Skeletal muscle satellite cell (primary cell): ENCODE results near the gene MLLT6.

Experiments
- H3K27me3 ChIP-seq: 2 replicates; pipeline ENCODE4 v1.7.0; 2013; ENCODE audit warnings: low read length; ENCODE audit not compliant: control insufficient read depth, insufficient read depth
- H3K36me3 ChIP-seq: 2 replicates; pipeline ENCODE4 v1.7.0; 2013; ENCODE audit warnings: mild to moderate bottlenecking, control low read depth, low read length; ENCODE audit not compliant: insufficient read depth
- H3K4me1 ChIP-seq: 2 replicates; pipeline ENCODE4 v1.7.0; 2013; ENCODE audit warnings: low read length; ENCODE audit not compliant: control insufficient read depth, insufficient read depth
- H3K4me2 ChIP-seq: 2 replicates; pipeline ENCODE4 v1.7.0; 2013; ENCODE audit warnings: mild to moderate bottlenecking, low read length
- H3K4me3 ChIP-seq: 2 replicates; pipeline ENCODE4 v1.7.0; 2013; ENCODE audit warnings: low read length
- H3K9ac ChIP-seq: 2 replicates; pipeline ENCODE4 v1.7.0; 2013; ENCODE audit warnings: mild to moderate bottlenecking, low read depth, low read length, moderate library complexity
- H3K9me3 ChIP-seq: replicated peaks from 2 replicates; pipeline ENCODE4 v1.7.0; 2013; ENCODE audit warnings: mild to moderate bottlenecking, control low read depth, low read length

Gene MLLT6

DNA sequence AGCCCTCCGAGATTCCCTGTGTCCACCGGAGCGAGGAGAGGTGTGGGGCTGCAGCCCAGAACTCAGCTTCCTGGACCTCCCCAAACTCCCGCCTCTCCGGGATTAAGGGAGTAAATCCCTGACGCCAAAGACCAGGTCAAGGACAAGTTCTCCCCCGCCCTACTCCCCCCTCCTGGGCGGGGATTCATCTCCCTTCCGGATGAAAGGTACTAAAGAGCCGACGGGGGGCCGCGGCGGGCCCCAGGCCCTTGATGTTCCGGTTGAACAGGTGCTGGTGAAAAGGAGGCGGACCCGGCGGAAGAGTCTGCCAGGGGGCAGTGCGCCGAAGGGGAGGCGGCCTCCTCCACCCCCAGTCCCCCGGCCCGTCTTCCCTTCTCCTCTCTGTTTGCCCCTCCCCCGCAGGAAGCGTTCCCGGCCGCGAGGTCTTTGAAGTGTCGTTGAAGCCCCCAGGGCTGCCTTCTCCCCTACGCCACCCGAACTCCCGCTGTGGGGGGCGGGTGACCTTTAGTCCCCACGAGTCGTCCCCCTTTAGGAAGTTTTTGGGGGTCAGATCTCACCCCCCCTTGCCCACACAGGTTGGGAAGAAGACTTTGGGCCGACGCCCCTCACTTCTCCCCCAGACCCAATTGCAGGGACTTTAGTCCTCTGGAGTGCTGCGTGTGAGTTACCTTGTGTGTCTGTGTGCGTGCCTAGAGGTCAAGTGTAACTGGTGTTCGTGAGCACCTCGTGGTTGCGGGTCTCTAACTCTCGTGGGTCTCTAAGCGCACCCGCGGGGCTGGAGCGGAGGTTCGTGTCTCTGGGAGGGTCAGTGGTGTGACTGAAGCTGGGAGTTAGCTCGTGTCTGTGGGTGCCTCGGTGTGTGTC lies 1.1 kb upstream of the MLLT6 start:
- Histone ChIP-seq H3K4me1 (peaks cover 39% of the 10 kb centered on the region), H3K36me3 (peaks cover 2% of the 10 kb centered on the region), H3K9ac (peak overlapping the region; percentile 86), H3K27me3 (no peaks in the 10 kb centered on the region), H3K4me2 (peak overlapping the region; percentile 84), H3K4me3 (peak overlapping the region; percentile 74), H3K9me3 (no peaks in the 10 kb centered on the region)

DNA sequence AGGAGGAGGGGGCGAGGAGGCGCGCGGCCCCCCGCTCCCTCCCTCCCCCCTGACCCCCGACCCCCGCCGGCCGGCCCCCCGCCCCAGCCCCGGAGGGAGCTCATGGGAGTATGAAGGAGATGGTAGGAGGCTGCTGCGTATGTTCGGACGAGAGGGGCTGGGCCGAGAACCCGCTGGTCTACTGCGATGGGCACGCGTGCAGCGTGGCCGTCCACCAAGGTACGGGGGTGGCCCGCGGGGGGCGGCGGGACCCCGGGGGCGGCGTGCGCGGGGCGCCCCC lies 390 bp downstream of the MLLT6 start:
- Histone ChIP-seq H3K9ac (peak overlapping the region; percentile 77), H3K4me3 (peak overlapping the region; percentile 74), H3K4me1 (peaks cover 39% of the 10 kb centered on the region), H3K36me3 (peaks cover 14% of the 10 kb centered on the region), H3K4me2 (peak overlapping the region; percentile 95), H3K27me3 (no peaks in the 10 kb centered on the region), H3K9me3 (no peaks in the 10 kb centered on the region)

GRCh38 chr17:38705803-38706504 lies 881 bp downstream of the MLLT6 start:
- Histone ChIP-seq H3K9ac (peak overlapping the region; percentile 77), H3K4me1 (peaks cover 39% of the 10 kb centered on the region), H3K27me3 (no peaks in the 10 kb centered on the region), H3K9me3 (no peaks in the 10 kb centered on the region), H3K36me3 (peaks cover 14% of the 10 kb centered on the region), H3K4me2 (peak overlapping the region; percentile 95), H3K4me3 (peak overlapping the region; percentile 74)

- Histone ChIP-seq H3K4me1 (peaks cover 36% of the 10 kb centered on the region), H3K9ac (peak overlapping the region; percentile 77), H3K4me3 (peak overlapping the region; percentile 74), H3K9me3 (no peaks in the 10 kb centered on the region), H3K27me3 (no peaks in the 10 kb centered on the region), H3K36me3 (peaks cover 14% of the 10 kb centered on the region), H3K4me2 (peak overlapping the region; percentile 95)
Measured at GRCh38 chr17:38706505-38707216, 1.6 kb downstream of the MLLT6 start.

- no peak overlapping the region for H3K9ac ChIP-seq
- H3K4me2 ChIP-seq, result no peak overlapping the region
- peaks cover 31% of the 10 kb centered on the region for H3K4me1 ChIP-seq
- no peaks in the 10 kb centered on the region for H3K27me3 ChIP-seq
- H3K4me3 ChIP-seq, result no peak overlapping the region
- H3K36me3 ChIP-seq, result peaks cover 14% of the 10 kb centered on the region
- H3K9me3 ChIP-seq, result no peaks in the 10 kb centered on the region
Measured at GRCh38 chr17:38707678-38708351, 2.7 kb downstream of the MLLT6 start.

DNA sequence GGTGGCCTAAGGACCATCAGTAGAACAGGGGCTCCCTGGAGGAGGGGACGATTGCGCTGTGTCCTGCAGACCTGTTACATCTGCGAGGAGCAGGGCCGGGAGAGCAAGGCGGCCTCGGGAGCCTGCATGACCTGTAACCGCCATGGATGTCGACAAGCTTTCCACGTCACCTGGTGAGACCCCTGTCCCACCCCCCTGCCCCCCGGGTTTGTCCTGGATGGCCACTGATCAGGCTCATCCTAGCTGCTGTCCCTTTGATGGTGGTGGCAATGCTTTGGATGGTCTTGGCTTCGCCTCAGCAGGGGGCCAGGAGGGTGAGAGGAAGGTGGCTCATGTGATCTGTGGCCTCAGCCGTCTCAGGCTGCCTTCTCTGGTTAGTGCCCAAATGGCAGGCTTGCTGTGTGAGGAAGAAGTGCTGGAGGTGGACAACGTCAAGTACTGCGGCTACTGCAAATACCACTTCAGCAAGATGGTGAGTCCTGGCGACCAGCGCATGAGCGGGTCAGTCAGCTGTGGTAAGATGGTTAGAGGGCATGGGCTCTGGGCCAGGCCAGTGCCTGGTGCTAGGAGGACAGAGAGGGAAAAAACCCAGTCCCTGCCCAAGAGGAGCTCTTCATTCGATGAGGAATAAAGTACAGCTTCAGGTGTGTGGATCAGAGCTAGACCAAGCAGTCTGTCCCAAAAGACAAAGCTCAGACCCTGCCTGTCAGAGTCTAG lies 4.2 kb downstream of the MLLT6 start:
- Histone ChIP-seq H3K4me1 (peaks cover 17% of the 10 kb centered on the region), H3K4me2 (no peak overlapping the region), H3K27me3 (no peaks in the 10 kb centered on the region), H3K9ac (no peak overlapping the region), H3K4me3 (no peak overlapping the region), H3K9me3 (no peaks in the 10 kb centered on the region), H3K36me3 (peaks cover 25% of the 10 kb centered on the region)

DNA sequence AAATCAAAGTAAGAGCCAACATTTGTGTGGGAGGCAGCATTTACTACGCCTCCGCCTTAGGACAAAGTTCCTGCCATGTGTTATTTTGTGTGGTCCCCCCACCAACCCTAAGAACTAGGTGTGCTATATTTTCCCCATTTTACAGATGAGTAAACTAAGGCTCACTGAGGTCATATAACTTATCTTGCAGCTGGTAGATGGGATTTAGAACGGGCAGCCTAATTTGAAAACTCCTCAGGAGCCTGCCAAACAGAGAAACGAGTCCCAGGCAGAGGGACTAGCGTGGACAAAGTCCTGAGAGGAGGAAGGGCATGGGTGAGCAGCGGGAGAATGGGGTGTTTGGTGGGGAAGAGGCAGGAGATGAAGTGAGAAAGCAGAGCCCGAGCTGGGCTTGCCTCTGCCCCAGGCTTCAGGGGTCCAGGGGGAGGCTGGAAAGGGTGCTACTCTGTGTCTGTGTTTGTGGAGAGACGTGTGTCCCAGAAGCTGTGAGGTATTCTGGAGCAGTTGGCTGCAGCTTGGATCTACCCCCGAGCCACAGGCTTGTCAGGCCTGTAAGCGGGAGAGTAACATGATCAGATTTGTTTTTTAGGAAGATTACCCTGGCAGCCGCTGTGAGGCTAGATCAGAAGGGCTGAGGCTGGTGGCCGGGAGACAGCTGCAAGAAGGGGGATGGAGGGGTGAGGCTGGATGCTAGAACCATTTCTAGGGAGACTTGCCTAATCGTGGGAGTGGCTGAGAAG lies 5.0 kb downstream of the MLLT6 start:
- no peak overlapping the region for H3K4me2 ChIP-seq
- peaks cover 11% of the 10 kb centered on the region for H3K4me1 ChIP-seq
- H3K36me3 ChIP-seq, result peaks cover 25% of the 10 kb centered on the region
- no peaks in the 10 kb centered on the region for H3K9me3 ChIP-seq
- H3K9ac ChIP-seq, result no peak overlapping the region
- H3K4me3 ChIP-seq, result no peak overlapping the region
- no peaks in the 10 kb centered on the region for H3K27me3 ChIP-seq

- H3K27me3 ChIP-seq, result no peaks in the 10 kb centered on the region
- H3K4me3 ChIP-seq, result no peak overlapping the region
- peaks cover 25% of the 10 kb centered on the region for H3K36me3 ChIP-seq
- H3K4me2 ChIP-seq, result no peak overlapping the region
- H3K9ac ChIP-seq, result no peak overlapping the region
- peaks cover 11% of the 10 kb centered on the region for H3K4me1 ChIP-seq
- no peaks in the 10 kb centered on the region for H3K9me3 ChIP-seq
Measured at GRCh38 chr17:38710604-38710962, 5.5 kb downstream of the MLLT6 start.

DNA sequence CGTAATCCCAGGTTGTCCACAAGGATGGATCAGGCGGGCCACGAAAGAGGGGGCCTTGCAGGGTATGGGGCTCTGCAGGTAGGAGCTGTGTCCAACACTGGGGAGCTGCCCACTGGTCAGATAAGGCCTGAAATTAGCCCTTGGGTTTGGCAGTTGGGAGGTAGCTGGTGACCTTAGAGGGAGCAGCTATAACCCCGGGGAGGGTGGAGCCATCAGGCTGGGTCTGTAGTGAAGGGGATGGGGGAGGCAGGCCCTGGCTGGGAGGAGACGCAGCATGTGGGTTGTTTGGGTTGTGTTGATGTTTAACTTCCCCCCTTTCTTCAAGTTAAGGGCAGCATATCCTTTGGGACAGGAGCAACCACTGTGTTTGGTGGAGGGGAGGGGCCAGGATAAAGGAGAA lies 5.9 kb downstream of the MLLT6 start:
- peaks cover 27% of the 10 kb centered on the region for H3K36me3 ChIP-seq
- no peak overlapping the region for H3K4me3 ChIP-seq
- no peak overlapping the region for H3K4me2 ChIP-seq
- H3K4me1 ChIP-seq, result peaks cover 10% of the 10 kb centered on the region
- H3K9ac ChIP-seq, result no peak overlapping the region
- H3K9me3 ChIP-seq, result no peaks in the 10 kb centered on the region
- H3K27me3 ChIP-seq, result no peaks in the 10 kb centered on the region

DNA sequence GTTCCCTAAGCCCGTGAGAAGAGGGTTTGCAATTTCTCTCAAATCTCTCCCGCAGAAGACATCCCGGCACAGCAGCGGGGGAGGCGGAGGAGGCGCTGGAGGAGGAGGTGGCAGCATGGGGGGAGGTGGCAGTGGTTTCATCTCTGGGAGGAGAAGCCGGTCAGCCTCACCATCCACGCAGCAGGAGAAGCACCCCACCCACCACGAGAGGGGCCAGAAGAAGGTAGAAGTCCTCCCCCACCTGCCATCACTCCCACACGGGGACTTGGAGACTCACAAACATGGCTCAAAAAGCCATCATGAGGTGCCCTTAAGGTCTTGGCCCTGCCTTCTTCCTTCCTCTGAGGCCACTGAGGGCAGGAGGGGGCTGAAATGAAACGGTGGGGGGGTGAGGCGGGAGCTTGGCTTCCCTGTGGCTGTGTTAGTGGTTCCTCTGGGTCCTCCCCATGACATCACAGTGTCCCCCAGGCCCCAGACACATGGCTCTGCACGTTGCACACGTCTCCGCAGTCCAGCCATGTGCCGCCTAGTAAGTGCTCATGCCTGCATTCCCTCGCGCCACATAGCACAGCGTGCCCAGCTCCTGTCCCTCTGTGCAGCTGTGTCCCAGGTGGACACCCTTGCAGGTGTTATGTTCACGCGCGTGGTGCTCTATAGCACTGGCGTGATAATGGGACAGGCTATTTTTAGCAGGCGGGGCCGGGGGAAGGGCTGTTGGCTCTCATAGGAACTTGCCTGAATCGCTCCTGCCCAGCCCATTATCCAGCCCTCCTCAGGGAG lies 6.9 kb downstream of the MLLT6 start:
- Histone ChIP-seq H3K36me3 (peaks cover 31% of the 10 kb centered on the region), H3K4me2 (no peak overlapping the region), H3K4me1 (peaks cover under 1% of the 10 kb centered on the region), H3K27me3 (no peaks in the 10 kb centered on the region), H3K4me3 (no peak overlapping the region), H3K9ac (no peak overlapping the region), H3K9me3 (no peaks in the 10 kb centered on the region)
